Urothelium cell line (cell line): ENCODE results near the gene WDR82.

Experiments
- DNase-seq: peaks from one replicate; pipeline ENCODE4 v3.0.0; 2011; ENCODE audit warnings: low spot score, mixed read lengths
- FAIRE-seq: peaks from 2 replicates; lab custom pipeline; 2011; peaks lifted over from hg19 to GRCh38; lab: Jason Lieb, UNC

Gene WDR82

GRCh38 chr3:52210550-52211046 is 67.9 kb downstream of the WDR82 start:
- FAIRE-seq (no peak), DNase-seq (no peak)

GRCh38 chr3:52210037-52210436 is 68.4 kb downstream of the WDR82 start:
- DNase-seq (no peak), FAIRE-seq (no peak)

GRCh38 chr3:52208556-52208955 is 69.9 kb downstream of the WDR82 start:
- DNase-seq, result no peak
- no peak for FAIRE-seq

GRCh38 chr3:52205727-52206372 is 72.6 kb downstream of the WDR82 start:
- no peak for FAIRE-seq
- no peak for DNase-seq
